C1 segment of cervical spinal cord (tissue), 14 donors: ENCODE data around the gene ATP5PO.

Source experiments
- DNase-seq, 14 donors: peaks; one replicate each; lab custom pipeline; 2025; lab: John Stamatoyannopoulos, UW

ATP5PO gene

GRCh38 chr21:33899199-33899598, 16.4 kb downstream of the ATP5PO start:
- no peak for DNase-seq

GRCh38 chr21:33898586-33898985, 17.0 kb downstream of the ATP5PO start:
- DNase-seq, result no peak

- DNase-seq, result no peak
Observed at GRCh38 chr21:33897739-33898138, 17.9 kb downstream of the ATP5PO start.

GRCh38 chr21:33897098-33897497, 18.5 kb downstream of the ATP5PO start:
- DNase-seq, result no peak

GRCh38 chr21:33896691-33897090, 18.9 kb downstream of the ATP5PO start:
- DNase-seq, result no peak

GRCh38 chr21:33895356-33895755, 20.2 kb downstream of the ATP5PO start:
- no peak for DNase-seq

GRCh38 chr21:33894736-33895288, 20.8 kb downstream of the ATP5PO start:
- peak in 12 of 14 donors; percentile 1 to 42 (median 18) for DNase-seq

- DNase-seq, result no peak
Observed at GRCh38 chr21:33893917-33894316, 21.7 kb downstream of the ATP5PO start.

GRCh38 chr21:33892853-33893252, 22.8 kb downstream of the ATP5PO start:
- no peak for DNase-seq

GRCh38 chr21:33890187-33890586, 25.4 kb downstream of the ATP5PO start:
- no peak for DNase-seq

- no peak for DNase-seq
Observed at GRCh38 chr21:33886321-33886720, 29.3 kb downstream of the ATP5PO start.

GRCh38 chr21:33885172-33885514, 30.5 kb downstream of the ATP5PO start:
- no peak for DNase-seq

GRCh38 chr21:33884376-33885171, 31.0 kb downstream of the ATP5PO start:
- DNase-seq, result peak in 1 of 14 donors; percentile 71

GRCh38 chr21:33883118-33883517, 32.5 kb downstream of the ATP5PO start:
- no peak for DNase-seq

- DNase-seq, result no peak
Observed at GRCh38 chr21:33881689-33882440, 33.7 kb downstream of the ATP5PO start.

GRCh38 chr21:33880626-33881025, 35.0 kb downstream of the ATP5PO start:
- no peak for DNase-seq

- DNase-seq, result no peak
Observed at GRCh38 chr21:33878824-33879223, 36.8 kb downstream of the ATP5PO start.

- no peak for DNase-seq
Observed at GRCh38 chr21:33875026-33875695, 40.4 kb downstream of the ATP5PO start.

- no peak for DNase-seq
Observed at GRCh38 chr21:33874161-33874560, 41.4 kb downstream of the ATP5PO start.

- DNase-seq, result no peak
Observed at GRCh38 chr21:33872881-33873515, 42.6 kb downstream of the ATP5PO start.

- no peak for DNase-seq
Observed at GRCh38 chr21:33871171-33871570, 44.4 kb downstream of the ATP5PO start.

- DNase-seq, result no peak
Observed at GRCh38 chr21:33870768-33871167, 44.8 kb downstream of the ATP5PO start.
